H1 (cell line): Measurements from ENCODE around the gene AK8. TPM values are rescaled to one million over a fixed set of nuclear protein-coding genes. Genes with fewer than 3 reads are reported as not detected.

Source experiments
- CTCF ChIA-PET: fragments of 300-600 bp; sonication (Branson Sonifier 250); formaldehyde crosslinking; loops from one replicate; lab custom pipeline; 2021; ENCODE audit not compliant: partially characterized antibody; lab: Charles Lee
- POLR2A ChIA-PET: fragments of 300-600 bp; sonication (Branson Sonifier 250); formaldehyde crosslinking; loops from one replicate; lab custom pipeline; 2021; ENCODE audit warnings: inconsistent platforms; ENCODE audit not compliant: partially characterized antibody; lab: Charles Lee
- DNase-seq, 2 experiments: peaks; one replicate each; pipeline versions ENCODE4 v3.0.0 to v3.0.0-alpha.2; 2010 to 2022; ENCODE audit warnings: low spot score in 2 of 2, low read depth in 1 of 2, mixed read lengths in 1 of 2
- FAIRE-seq: peaks from 2 replicates; lab custom pipeline; 2011; peaks lifted over from hg19 to GRCh38; lab: Jason Lieb, UNC
- H2AFZ ChIP-seq: 2 replicates; pipeline ENCODE4 v1.8.1; 2012; ENCODE audit warnings: low read length, inconsistent platforms
- H2AK5ac ChIP-seq: 2 replicates; pipeline ENCODE4 v1.6.1; 2013; ENCODE audit warnings: low read depth, low read length
- H2BK120ac ChIP-seq: replicated peaks from 2 replicates; pipeline ENCODE3; 2013; ENCODE audit warnings: low read depth, low read length, inconsistent platforms
- H2BK12ac ChIP-seq: 2 replicates; pipeline ENCODE4 v1.6.1; 2013; ENCODE audit warnings: low read depth, low read length
- H2BK15ac ChIP-seq: 2 replicates; pipeline ENCODE4 v1.6.1; 2013; ENCODE audit warnings: low read length
- H2BK20ac ChIP-seq: 2 replicates; pipeline ENCODE4 v1.6.1; 2013; ENCODE audit warnings: low read length
- H2BK5ac ChIP-seq: 2 replicates; pipeline ENCODE4 v1.6.1; 2013; ENCODE audit warnings: low read depth, low read length
- H3K14ac ChIP-seq: 2 replicates; pipeline ENCODE4 v1.6.1; 2013; ENCODE audit warnings: inconsistent platforms; ENCODE audit not compliant: insufficient read length
- H3K18ac ChIP-seq: 2 replicates; pipeline ENCODE4 v1.6.1; 2013; ENCODE audit warnings: low read length; ENCODE audit errors: extremely low read depth
- H3K23ac ChIP-seq: 2 replicates; pipeline ENCODE4 v1.6.1; 2013; ENCODE audit warnings: inconsistent platforms; ENCODE audit not compliant: insufficient read length
- H3K23me2 ChIP-seq: 2 replicates; pipeline ENCODE4 v1.6.1; 2013; ENCODE audit warnings: low read depth, low read length
- H3K27ac ChIP-seq: 2 replicates; pipeline ENCODE4 v1.6.1; 2011; ENCODE audit warnings: low read depth, low read length, inconsistent platforms
- H3K27me3 ChIP-seq, 4 experiments: replicated peaks in 1 of 4; 1 replicate in 1 of 4; 2 replicates in 3 of 4; pipeline versions ENCODE4 v1.6.1 to v1.8.1; 2011 to 2013; ENCODE audit warnings: low read length in 3 of 4, mild to moderate bottlenecking in 3 of 4, inconsistent platforms in 2 of 4, mixed read lengths in 2 of 4, moderate library complexity in 1 of 4; ENCODE audit not compliant: control insufficient read depth in 3 of 4, insufficient read depth in 3 of 4; ENCODE audit errors: extremely low read depth in 1 of 4
- H3K36me3 ChIP-seq, 4 experiments: 2 replicates each; pipeline versions ENCODE4 v1.6.1 to v1.8.1; 2011 to 2013; ENCODE audit warnings: mild to moderate bottlenecking in 4 of 4, low read length in 3 of 4, moderate library complexity in 2 of 4, control low read depth in 1 of 4, inconsistent platforms in 1 of 4; ENCODE audit not compliant: insufficient read depth in 4 of 4, control insufficient read depth in 2 of 4
- H3K4ac ChIP-seq: replicated peaks from 2 replicates; pipeline ENCODE3; 2013; ENCODE audit warnings: low read length, low read depth, mixed read lengths, inconsistent platforms; ENCODE audit not compliant: insufficient read length
- H3K4me1 ChIP-seq, 4 experiments: replicated peaks in 1 of 4; 1 replicate in 1 of 4; 2 replicates in 3 of 4; pipeline versions ENCODE4 v1.6.1 to v1.8.1; 2011 to 2013; ENCODE audit warnings: low read length in 3 of 4, inconsistent platforms in 2 of 4, mixed read lengths in 1 of 4; ENCODE audit not compliant: insufficient read depth in 4 of 4, control insufficient read depth in 3 of 4
- H3K4me2 ChIP-seq, 2 experiments: 2 replicates each; pipeline versions ENCODE4 v1.6.1 to v1.8.1; 2011 to 2013; ENCODE audit warnings: low read depth in 2 of 2, low read length in 2 of 2, control low read depth in 1 of 2, inconsistent platforms in 1 of 2, mild to moderate bottlenecking in 1 of 2; ENCODE audit not compliant: insufficient read depth in 1 of 2
- H3K4me3 ChIP-seq, 4 experiments: fragments of 200-600, 300-600 bp in 1 of 4; sonication (generic), shearing (Covaris generic), sonication (Bioruptor Twin) in 1 of 4; 2 replicates each; pipeline versions ENCODE4 v1.5.1 to v1.8.1; 2011 to 2016; ENCODE audit warnings: low read length in 4 of 4, low read depth in 3 of 4, control low read depth in 2 of 4, inconsistent platforms in 2 of 4, mild to moderate bottlenecking in 2 of 4, mixed read lengths in 1 of 4, moderate library complexity in 1 of 4; ENCODE audit not compliant: insufficient read depth in 2 of 4; ENCODE audit errors: extremely low read depth in 1 of 4
- H3K56ac ChIP-seq: replicated peaks from 2 replicates; pipeline ENCODE3; 2013; ENCODE audit warnings: low read depth, mild to moderate bottlenecking, mixed read lengths, low read length, inconsistent platforms; ENCODE audit not compliant: insufficient read length
- H3K79me1 ChIP-seq: 2 replicates; pipeline ENCODE4 v1.6.1; 2013; ENCODE audit warnings: low read depth, low read length, control low read depth
- H3K79me2 ChIP-seq, 2 experiments: 2 replicates each; pipeline versions ENCODE4 v1.6.1 to v1.8.1; 2012 to 2013; ENCODE audit warnings: low read length in 2 of 2, mild to moderate bottlenecking in 2 of 2, inconsistent platforms in 1 of 2; ENCODE audit not compliant: insufficient read depth in 2 of 2, control insufficient read depth in 1 of 2
- H3K9ac ChIP-seq, 4 experiments: replicated peaks in 1 of 4; 1 replicate in 1 of 4; 2 replicates in 3 of 4; pipeline versions ENCODE4 v1.6.1 to v1.8.1; 2011 to 2013; ENCODE audit warnings: low read depth in 3 of 4, low read length in 3 of 4, control low read depth in 2 of 4, mild to moderate bottlenecking in 2 of 4, moderate library complexity in 2 of 4, inconsistent platforms in 1 of 4; ENCODE audit errors: extremely low read depth in 1 of 4
- H3K9me3 ChIP-seq, 2 experiments: 2 replicates each; pipeline versions ENCODE4 v1.6.1 to v1.8.1; 2012 to 2013; ENCODE audit warnings: mild to moderate bottlenecking in 2 of 2, moderate library complexity in 2 of 2, control low read depth in 1 of 2, inconsistent platforms in 1 of 2, low read depth in 1 of 2, low read length in 1 of 2, mixed read lengths in 1 of 2; ENCODE audit not compliant: insufficient read depth in 2 of 2
- H4K20me1 ChIP-seq, 2 experiments: replicated peaks in 1 of 2; 2 replicates each; pipeline versions ENCODE3 to v1.8.1; 2011 to 2013; ENCODE audit warnings: inconsistent platforms in 2 of 2, low read length in 2 of 2, mild to moderate bottlenecking in 1 of 2; ENCODE audit not compliant: insufficient read depth in 2 of 2, control insufficient read depth in 1 of 2
- H4K5ac ChIP-seq: 2 replicates; pipeline ENCODE4 v1.6.1; 2013; ENCODE audit warnings: low read length, low read depth, mixed read lengths, inconsistent platforms; ENCODE audit not compliant: insufficient read length
- H4K8ac ChIP-seq: 2 replicates; pipeline ENCODE4 v1.8.0; 2013; ENCODE audit warnings: mild to moderate bottlenecking, moderate library complexity, low read length, inconsistent platforms; ENCODE audit not compliant: insufficient read depth; ENCODE audit errors: extremely low read depth
- H4K91ac ChIP-seq: replicated peaks from 2 replicates; pipeline ENCODE3; 2013; ENCODE audit warnings: low read length, mixed read lengths, inconsistent platforms; ENCODE audit not compliant: insufficient read length
- BACH1 ChIP-seq: IDR thresholded peaks from 2 replicates; pipeline ENCODE4 v1.6.1; 2012; ENCODE audit warnings: low read length, improper control_type of control experiment
- BCL11A ChIP-seq, 2 experiments: IDR thresholded peaks; one replicate each; pipeline ENCODE4 v1.6.1; 2011; ENCODE audit warnings: low read depth in 2 of 2, low read length in 2 of 2, mild to moderate bottlenecking in 2 of 2
- CEBPB ChIP-seq: IDR thresholded peaks from 2 replicates; pipeline ENCODE4 v1.6.1; 2012; ENCODE audit warnings: low read depth, low read length
- CTBP2 ChIP-seq: IDR thresholded peaks from 2 replicates; pipeline ENCODE4 v1.7.0; 2011; ENCODE audit warnings: borderline replicate concordance, mild to moderate bottlenecking, moderate library complexity, mixed read lengths, low read length; ENCODE audit not compliant: insufficient read depth, insufficient read length
- EZH2 ChIP-seq: fragments of 200-600 bp; sonication (generic); IDR thresholded peaks from 2 replicates; pipeline ENCODE4 v1.7.1; 2012; ENCODE audit warnings: low read depth, mild to moderate bottlenecking, moderate library complexity, low read length, inconsistent platforms; ENCODE audit not compliant: severe bottlenecking
- JUND ChIP-seq: IDR thresholded peaks from 2 replicates; pipeline ENCODE4 v1.6.1; 2011; ENCODE audit warnings: mild to moderate bottlenecking, improper control_type of control experiment, low read length
- PHF8 ChIP-seq: fragments of 200-600 bp; sonication (generic); conservative IDR thresholded peaks from 2 replicates; pipeline ENCODE4 v1.7.1; 2012; ENCODE audit warnings: low read depth, mild to moderate bottlenecking, inconsistent platforms, low read length, moderate library complexity
- POU5F1 ChIP-seq: IDR thresholded peaks from 2 replicates; pipeline ENCODE4 v1.6.1; 2011; ENCODE audit warnings: low read depth, mild to moderate bottlenecking, low read length, moderate library complexity
- RNF2 ChIP-seq: fragments of 200-900, 300-1000 bp; sonication (generic); IDR thresholded peaks from 2 replicates; pipeline ENCODE4 v1.7.1; 2016; ENCODE audit warnings: borderline replicate concordance, low read depth, mild to moderate bottlenecking, antibody characterized with exemption, low read length; ENCODE audit not compliant: poor library complexity, severe bottlenecking; ENCODE audit errors: missing control alignments
- TBP ChIP-seq: IDR thresholded peaks from 2 replicates; pipeline ENCODE4 v1.6.1; 2011; ENCODE audit warnings: low read depth, low read length, improper control_type of control experiment
- TEAD4 ChIP-seq: IDR thresholded peaks from 2 replicates; pipeline ENCODE4 v1.6.1; 2012; ENCODE audit warnings: low read depth, low read length, inconsistent platforms, mixed read lengths
- YY1 ChIP-seq: IDR thresholded peaks from 2 replicates; pipeline ENCODE4 v1.6.1; 2011; ENCODE audit warnings: low read depth, mild to moderate bottlenecking, low read length
- ZNF274 ChIP-seq: IDR thresholded peaks from 2 replicates; pipeline ENCODE4 v1.7.0; 2012; ENCODE audit warnings: low read length, borderline replicate concordance; ENCODE audit errors: extremely low read depth
- WGBS, 2 experiments: shearing (Covaris generic) in 1 of 2; methylation state at CpG; one replicate each; pipeline versions ENCODE4 v1.1.6 to v1.1.7; 2013 to 2015; ENCODE audit warnings: low lambda C conversion rate in 2 of 2, mixed read lengths in 2 of 2, inconsistent platforms in 1 of 2, low coverage in 1 of 2, missing lambda C conversion rate in 1 of 2; ENCODE audit not compliant: insufficient replicate concordance in 2 of 2, insufficient coverage in 1 of 2, insufficient read length in 1 of 2; ENCODE audit errors: extremely low coverage in 1 of 2, missing lambda C conversion rate in 1 of 2; 5-methylcytosine and 5-hydroxymethylcytosine counted together
- polyA plus RNA-seq, 7 experiments: library from polyadenylated mRNA; depleted of rRNA in 3 of 7; stranded (reverse) in 5 of 7; unstranded in 2 of 7; fragments of >200 nt in 5 of 7; fragments of 200-250 nt in 2 of 7; gene quantifications; 1 replicate in 5 of 7; 2 replicates in 1 of 7; 4 replicates in 1 of 7; pipeline versions ENCODE4 v1.2.1 to v1.2.3, GENCODE V29; 2011 to 2013; ENCODE audit warnings: missing spikeins in 2 of 7, mixed read lengths in 2 of 7
- total RNA-seq: library from RNA; stranded (reverse); fragmentation: NEBNext Ultra II Directional; extraction: Animal tissue kit (Norgen Biotek cat#: 25700); gene quantifications from 2 replicates; pipeline ENCODE4 v1.2.1, GENCODE V29; 2021
- TF ChIP-seq, protein P1 (sequence below): IDR thresholded peaks from 2 replicates; pipeline ENCODE4 v1.6.1; 2011; ENCODE audit warnings: low read depth, mild to moderate bottlenecking, low read length; ENCODE audit not compliant: insufficient read depth

AK8 gene
- total and polyA plus RNA-seq, 2 of the 8 experiments (the other 6 are each of a cell fraction or from before 2014, with no cell fraction given): 0.35 to 0.48 TPM

DNA sequence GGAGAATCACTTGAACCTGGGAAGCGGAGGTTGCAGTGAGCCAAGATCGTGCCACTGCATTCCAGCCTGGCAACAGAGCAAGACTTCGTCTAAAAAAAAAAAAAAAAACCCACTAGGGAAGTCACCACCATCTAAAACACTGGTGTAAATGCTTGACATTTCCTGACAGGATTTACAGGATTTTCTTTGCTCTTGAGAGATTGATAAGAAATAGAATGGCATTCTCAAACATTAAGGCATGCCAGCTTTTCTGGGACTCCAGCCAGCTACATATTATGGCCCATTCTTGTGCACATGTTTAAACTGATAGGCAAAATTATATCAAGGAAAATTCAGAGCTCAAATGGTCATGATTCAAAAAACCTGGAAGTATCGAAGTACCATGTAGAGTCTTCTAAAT lies 179.1 kb downstream of the AK8 start:
- H3K14ac ChIP-seq: no peak overlapping the region
- no peak overlapping the region for H4K5ac ChIP-seq
- TF ChIP-seq POU5F1: no peak
- no peak for TF ChIP-seq PHF8
- no peak for TF ChIP-seq BCL11A (IDR thresholded peaks at IDR 0.05; ENCODE audit: low read depth in 2 of 2, low read length in 2 of 2)
- no peak for TF ChIP-seq EZH2
- TF ChIP-seq, protein P1, sequence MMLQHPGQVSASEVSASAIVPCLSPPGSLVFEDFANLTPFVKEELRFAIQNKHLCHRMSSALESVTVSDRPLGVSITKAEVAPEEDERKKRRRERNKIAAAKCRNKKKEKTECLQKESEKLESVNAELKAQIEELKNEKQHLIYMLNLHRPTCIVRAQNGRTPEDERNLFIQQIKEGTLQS: no peak
- no peak for TF ChIP-seq YY1
- no peak for TF ChIP-seq TBP
- TF ChIP-seq JUND: no peak
- no peak for TF ChIP-seq ZNF274
- TF ChIP-seq BACH1: no peak
- no peak for TF ChIP-seq CEBPB
- no peak for TF ChIP-seq CTBP2
- TF ChIP-seq RNF2: no peak
- no peak for TF ChIP-seq TEAD4

More for the DNA sequence above, 179.1 kb downstream of the AK8 start:
- Histone ChIP-seq H3K18ac (no peak overlapping the region), H3K9ac (no peak overlapping the region), H3K9me3 (peaks cover 18 to 44% of the 10 kb centered on the region in 2 experiments), H2BK5ac (no peak overlapping the region), H3K56ac (no peak overlapping the region), H3K4me3 (no peak overlapping the region), H2BK120ac (no peak overlapping the region), H3K36me3 (no peaks in the 10 kb centered on the region), H3K79me1 (no peaks in the 10 kb centered on the region), H4K91ac (no peak overlapping the region), H4K20me1 (no peaks in the 10 kb centered on the region), H3K79me2 (no peaks in the 10 kb centered on the region), H4K8ac (no peak overlapping the region), H3K23me2 (no peaks in the 10 kb centered on the region), H2AK5ac (no peak overlapping the region), H3K4me1 (no peaks in the 10 kb centered on the region), H3K4me2 (no peak overlapping the region), H2BK20ac (no peak overlapping the region), H3K23ac (no peak overlapping the region), H2AFZ (no peak overlapping the region), H3K27ac (no peak overlapping the region), H2BK15ac (no peak overlapping the region), H3K27me3 (no peaks in the 10 kb centered on the region), H3K4ac (no peak overlapping the region), H2BK12ac (no peak overlapping the region)
- ChIA-PET POLR2A (no interaction called here), CTCF (interaction anchor here (1.1 kb wide), 1 partner anchor 100 kb away, joined by 4 read pairs; no protein-coding TSS in a partner anchor)
- FAIRE-seq: no peak
- WGBS, 2 experiments: 79% methylated on average over 4 of the region's 4 CpGs; no CpG with 5 or more reads in 1 of the 2 experiments
- no peak for DNase-seq
